IMR-90 (cell line): ENCODE data around the gene ZC3H15.
"Not testable (repeated sequence)": the region's sequence is repeated elsewhere in the genome, so short reads cannot be mapped to it uniquely, and the experiment has no call there.

Experiments used
- CEBPB ChIP-seq: IDR thresholded peaks from 2 replicates; pipeline ENCODE4 v1.6.1; 2012; ENCODE audit warnings: low read depth, low read length, improper control_type of control experiment
- CHD1 ChIP-seq: IDR thresholded peaks from 2 replicates; pipeline ENCODE4 v1.6.1; 2012; ENCODE audit warnings: low read depth, low read length, improper control_type of control experiment
- FOS ChIP-seq: fragments of 150-350 bp; IDR thresholded peaks from 2 replicates; pipeline ENCODE4 v1.6.1; 2016; ENCODE audit warnings: low read depth, low read length
- POLR2A ChIP-seq: IDR thresholded peaks from 2 replicates; pipeline ENCODE4 v1.6.1; 2012; ENCODE audit warnings: mild to moderate bottlenecking, low read depth, low read length
- RFX5 ChIP-seq: IDR thresholded peaks from 2 replicates; pipeline ENCODE4 v1.8.0; 2012; ENCODE audit warnings: low read depth, mild to moderate bottlenecking, low read length, moderate library complexity
- SMC3 ChIP-seq: fragments of 150-350 bp; IDR thresholded peaks from 2 replicates; pipeline ENCODE4 v1.6.1; 2016; ENCODE audit warnings: low read depth, mild to moderate bottlenecking, antibody characterized with exemption, low read length, moderate library complexity
- TF ChIP-seq, protein P1 (sequence below): conservative IDR thresholded peaks from 2 replicates; pipeline ENCODE4 v1.5.1; 2012; ENCODE audit warnings: mild to moderate bottlenecking, low read depth, low read length, improper control_type of control experiment
- TF ChIP-seq, protein P2 (sequence below): fragments of 150-350 bp; IDR thresholded peaks from 2 replicates; pipeline ENCODE4 v1.6.1; 2017; ENCODE audit warnings: mild to moderate bottlenecking, antibody characterized with exemption, low read length, low read depth

DNA sequence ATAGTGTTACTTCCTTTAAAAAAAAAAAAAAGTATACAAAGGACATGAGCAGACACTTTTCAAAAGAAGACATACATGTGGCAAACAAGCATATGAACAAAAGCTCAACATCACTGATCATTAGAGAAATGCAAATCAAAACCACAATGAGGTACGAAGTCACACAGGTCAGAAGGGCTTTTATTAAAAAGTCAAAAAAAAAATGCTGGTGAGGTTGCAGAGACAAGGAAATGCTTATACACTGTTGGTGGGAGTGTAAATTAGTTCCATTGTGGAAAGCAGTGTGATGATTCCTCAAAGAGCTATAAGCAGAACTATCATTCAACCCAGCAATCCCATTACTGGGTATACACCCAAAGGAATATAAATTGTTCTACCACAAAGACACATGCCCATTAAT is 11.8 kb upstream of the ZC3H15 start:
- not testable (repeated sequence) for TF ChIP-seq POLR2A, RFX5, FOS, CEBPB, CHD1, SMC3
- TF ChIP-seq, protein P1, sequence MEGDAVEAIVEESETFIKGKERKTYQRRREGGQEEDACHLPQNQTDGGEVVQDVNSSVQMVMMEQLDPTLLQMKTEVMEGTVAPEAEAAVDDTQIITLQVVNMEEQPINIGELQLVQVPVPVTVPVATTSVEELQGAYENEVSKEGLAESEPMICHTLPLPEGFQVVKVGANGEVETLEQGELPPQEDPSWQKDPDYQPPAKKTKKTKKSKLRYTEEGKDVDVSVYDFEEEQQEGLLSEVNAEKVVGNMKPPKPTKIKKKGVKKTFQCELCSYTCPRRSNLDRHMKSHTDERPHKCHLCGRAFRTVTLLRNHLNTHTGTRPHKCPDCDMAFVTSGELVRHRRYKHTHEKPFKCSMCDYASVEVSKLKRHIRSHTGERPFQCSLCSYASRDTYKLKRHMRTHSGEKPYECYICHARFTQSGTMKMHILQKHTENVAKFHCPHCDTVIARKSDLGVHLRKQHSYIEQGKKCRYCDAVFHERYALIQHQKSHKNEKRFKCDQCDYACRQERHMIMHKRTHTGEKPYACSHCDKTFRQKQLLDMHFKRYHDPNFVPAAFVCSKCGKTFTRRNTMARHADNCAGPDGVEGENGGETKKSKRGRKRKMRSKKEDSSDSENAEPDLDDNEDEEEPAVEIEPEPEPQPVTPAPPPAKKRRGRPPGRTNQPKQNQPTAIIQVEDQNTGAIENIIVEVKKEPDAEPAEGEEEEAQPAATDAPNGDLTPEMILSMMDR = not testable (repeated sequence)
- TF ChIP-seq, protein P2, sequence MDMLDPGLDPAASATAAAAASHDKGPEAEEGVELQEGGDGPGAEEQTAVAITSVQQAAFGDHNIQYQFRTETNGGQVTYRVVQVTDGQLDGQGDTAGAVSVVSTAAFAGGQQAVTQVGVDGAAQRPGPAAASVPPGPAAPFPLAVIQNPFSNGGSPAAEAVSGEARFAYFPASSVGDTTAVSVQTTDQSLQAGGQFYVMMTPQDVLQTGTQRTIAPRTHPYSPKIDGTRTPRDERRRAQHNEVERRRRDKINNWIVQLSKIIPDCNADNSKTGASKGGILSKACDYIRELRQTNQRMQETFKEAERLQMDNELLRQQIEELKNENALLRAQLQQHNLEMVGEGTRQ = not testable (repeated sequence)
